HepG2 (cell line): ENCODE results near the gene FCGBP. TPM values are rescaled to one million over a fixed set of nuclear protein-coding genes. Genes with fewer than 3 reads are reported as not detected.
A peak's percentile ranks its signal among the peaks of the same experiment; 100 is the strongest.

ENCODE experiments used
- BHLHE40 ChIP-seq: IDR thresholded peaks from 2 replicates; pipeline ENCODE4 v1.6.1; 2011; ENCODE audit warnings: low read length, improper control_type of control experiment
- JUND ChIP-seq: sonication (generic); formaldehyde crosslinking; IDR thresholded peaks from 2 replicates; pipeline ENCODE4 v1.8.0; 2022; ENCODE audit warnings: mild to moderate bottlenecking, missing genetic modification reagents
- KLF6 ChIP-seq: IDR thresholded peaks from 2 replicates; pipeline ENCODE4 v1.8.0; 2016; ENCODE audit warnings: missing biosample characterization, missing genetic modification reagents
- MXI1 ChIP-seq: IDR thresholded peaks from 3 replicates; pipeline ENCODE4 v1.6.1; 2012; ENCODE audit warnings: low read depth, low read length, inconsistent platforms, borderline replicate concordance
- POLR2AphosphoS5 ChIP-seq: IDR thresholded peaks from 2 replicates; pipeline ENCODE4 v1.6.1; 2012; ENCODE audit warnings: low read depth, low read length
- RARG ChIP-seq: sonication (generic); formaldehyde crosslinking; IDR thresholded peaks from 2 replicates; pipeline ENCODE4 v1.4.0; 2020; ENCODE audit warnings: low read depth, mild to moderate bottlenecking, missing genetic modification reagents
- SALL1 ChIP-seq: sonication (generic); formaldehyde crosslinking; IDR thresholded peaks from 2 replicates; pipeline ENCODE4 v1.8.0; 2022; ENCODE audit warnings: mild to moderate bottlenecking, missing genetic modification reagents
- SOX5 ChIP-seq: IDR thresholded peaks from 2 replicates; pipeline ENCODE4 v1.6.1; 2016; ENCODE audit warnings: borderline replicate concordance
- ZBTB3 ChIP-seq: sonication (generic); formaldehyde crosslinking; IDR thresholded peaks from 2 replicates; pipeline ENCODE4 v1.4.0; 2020; ENCODE audit warnings: low read depth, mild to moderate bottlenecking, moderate library complexity, missing genetic modification reagents, borderline replicate concordance
- ZKSCAN1 ChIP-seq: fragments of 150-350 bp; IDR thresholded peaks from 2 replicates; pipeline ENCODE4 v1.6.1; 2014; ENCODE audit warnings: low read length
- ZKSCAN8 ChIP-seq: IDR thresholded peaks from 2 replicates; pipeline ENCODE4 v1.6.1; 2016; ENCODE audit warnings: borderline replicate concordance, missing genetic modification reagents, missing compliant biosample characterization
- ZMYM3 ChIP-seq: sonication (generic); formaldehyde crosslinking; IDR thresholded peaks from 2 replicates; pipeline ENCODE4 v1.5.1; 2020; ENCODE audit warnings: mild to moderate bottlenecking, missing genetic modification reagents
- ZNF766 ChIP-seq: sonication (generic); formaldehyde crosslinking; IDR thresholded peaks from 2 replicates; pipeline ENCODE4 v1.5.0; 2020; ENCODE audit warnings: missing genetic modification reagents, borderline replicate concordance
- polyA plus RNA-seq, 8 experiments: library from polyadenylated mRNA; depleted of rRNA in 3 of 8; stranded (reverse) in 7 of 8; unstranded in 1 of 8; fragments of >200 nt; fragmentation: Illumina TruSeq in 4 of 8; extraction: Trizol in 4 of 8; gene quantifications; 2 replicates each; pipeline versions ENCODE4 v1.2.1 to v1.2.3, GENCODE V29; 2011 to 2016; ENCODE audit warnings: low read depth in 4 of 8, missing spikeins in 1 of 8, mixed read lengths in 1 of 8; ENCODE audit not compliant: insufficient read depth in 1 of 8
- total RNA-seq, 5 experiments: library from RNA; depleted of rRNA; stranded (reverse); fragments of >200 nt; fragmentation: Illumina TruSeq; extraction: Trizol; gene quantifications; 2 replicates each; pipeline ENCODE4 v1.2.3, GENCODE V29; 2016; ENCODE audit warnings: low read depth in 1 of 5
- TF ChIP-seq, protein P1 (sequence below): sonication (generic); formaldehyde crosslinking; IDR thresholded peaks from 2 replicates; pipeline ENCODE4 v1.5.0; 2020; ENCODE audit warnings: mild to moderate bottlenecking, missing genetic modification reagents
- TF ChIP-seq, protein P2 (sequence below): sonication (generic); formaldehyde crosslinking; IDR thresholded peaks from 2 replicates; pipeline ENCODE4 v1.5.0; 2020; ENCODE audit warnings: missing genetic modification reagents
- TF ChIP-seq, protein P3 (sequence below): sonication (generic); formaldehyde crosslinking; IDR thresholded peaks from 2 replicates; pipeline ENCODE4 v1.5.0; 2020; ENCODE audit warnings: mild to moderate bottlenecking, missing genetic modification reagents
- TF ChIP-seq, protein P4 (sequence below), 2 experiments: sonication (generic) in 1 of 2; formaldehyde crosslinking in 1 of 2; IDR thresholded peaks; 2 replicates each; pipeline versions ENCODE4 v1.4.0 to v1.6.1; 2018 to 2020; ENCODE audit warnings: missing genetic modification reagents in 2 of 2, borderline replicate concordance in 1 of 2, low read depth in 1 of 2, mild to moderate bottlenecking in 1 of 2, missing biosample characterization in 1 of 2
- TF ChIP-seq, protein P5 (sequence below): sonication (generic); formaldehyde crosslinking; IDR thresholded peaks from 2 replicates; pipeline ENCODE4 v1.4.0; 2020; ENCODE audit warnings: missing genetic modification reagents, borderline replicate concordance

FCGBP gene
- total and polyA plus RNA-seq, 2 of the 13 experiments (the other 11 are each of a cell fraction or from before 2014, with no cell fraction given), result 1.3 to 7.0 TPM

DNA sequence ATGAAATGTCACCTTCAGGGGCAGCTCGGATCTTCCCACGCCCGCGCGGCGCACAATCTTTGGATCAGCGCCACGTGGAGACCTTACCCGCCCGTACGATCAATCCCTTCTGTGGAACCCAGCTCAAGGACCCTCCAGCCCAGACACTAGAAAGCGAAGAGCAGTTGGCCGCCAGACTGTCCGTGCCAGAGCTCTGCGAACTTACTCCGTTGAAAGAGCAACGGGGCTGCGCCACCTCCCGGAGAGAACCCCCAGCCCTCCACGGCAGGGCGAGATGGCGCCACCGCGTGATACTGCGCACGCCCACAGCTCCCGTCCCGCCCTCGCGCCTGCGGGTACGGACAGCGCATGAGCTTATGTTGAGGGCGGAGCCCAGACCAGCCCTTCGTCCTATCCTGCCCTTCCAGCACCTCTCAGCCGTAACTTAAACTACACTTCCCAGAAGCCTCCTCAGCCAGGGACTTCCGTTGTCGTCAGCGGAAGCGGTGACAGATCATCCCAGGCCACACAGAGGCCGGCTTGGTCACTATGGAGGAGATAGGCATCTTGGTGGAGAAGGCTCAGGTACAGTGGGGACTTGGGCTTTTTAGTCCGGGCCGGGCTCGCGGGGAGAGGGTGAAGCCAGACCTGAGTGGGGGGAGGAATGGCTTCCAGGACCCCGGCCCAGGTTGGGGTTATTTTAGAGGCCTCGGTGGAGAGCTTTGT is 36.4 kb upstream of the FCGBP start, which contains the start of gene PSMC4 (continued):
- TF ChIP-seq, protein P1, sequence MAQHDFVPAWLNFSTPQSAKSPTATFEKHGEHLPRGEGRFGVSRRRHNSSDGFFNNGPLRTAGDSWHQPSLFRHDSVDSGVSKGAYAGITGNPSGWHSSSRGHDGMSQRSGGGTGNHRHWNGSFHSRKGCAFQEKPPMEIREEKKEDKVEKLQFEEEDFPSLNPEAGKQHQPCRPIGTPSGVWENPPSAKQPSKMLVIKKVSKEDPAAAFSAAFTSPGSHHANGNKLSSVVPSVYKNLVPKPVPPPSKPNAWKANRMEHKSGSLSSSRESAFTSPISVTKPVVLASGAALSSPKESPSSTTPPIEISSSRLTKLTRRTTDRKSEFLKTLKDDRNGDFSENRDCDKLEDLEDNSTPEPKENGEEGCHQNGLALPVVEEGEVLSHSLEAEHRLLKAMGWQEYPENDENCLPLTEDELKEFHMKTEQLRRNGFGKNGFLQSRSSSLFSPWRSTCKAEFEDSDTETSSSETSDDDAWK (CRISPR knock-in tag), result no peak
- peak; percentile 46; the same call in 1 of the 2 replicates for TF ChIP-seq BHLHE40
- TF ChIP-seq MXI1, result peak; percentile 93; the same call in 2 of the 3 replicates
- TF ChIP-seq RARG, result no peak
- TF ChIP-seq, protein P2, sequence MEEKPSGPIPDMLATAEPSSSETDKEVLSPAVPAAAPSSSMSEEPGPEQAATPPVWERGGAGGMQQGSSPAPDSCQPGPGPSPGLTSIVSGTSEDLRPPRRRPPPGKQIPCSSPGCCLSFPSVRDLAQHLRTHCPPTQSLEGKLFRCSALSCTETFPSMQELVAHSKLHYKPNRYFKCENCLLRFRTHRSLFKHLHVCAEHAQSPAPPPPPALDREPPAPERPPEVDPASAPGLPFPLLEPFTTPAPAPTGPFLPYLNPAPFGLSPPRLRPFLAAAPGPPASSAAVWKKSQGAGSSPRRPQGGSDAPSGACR, result no peak; the same call in 1 of the 2 replicates
- TF ChIP-seq, protein P3, sequence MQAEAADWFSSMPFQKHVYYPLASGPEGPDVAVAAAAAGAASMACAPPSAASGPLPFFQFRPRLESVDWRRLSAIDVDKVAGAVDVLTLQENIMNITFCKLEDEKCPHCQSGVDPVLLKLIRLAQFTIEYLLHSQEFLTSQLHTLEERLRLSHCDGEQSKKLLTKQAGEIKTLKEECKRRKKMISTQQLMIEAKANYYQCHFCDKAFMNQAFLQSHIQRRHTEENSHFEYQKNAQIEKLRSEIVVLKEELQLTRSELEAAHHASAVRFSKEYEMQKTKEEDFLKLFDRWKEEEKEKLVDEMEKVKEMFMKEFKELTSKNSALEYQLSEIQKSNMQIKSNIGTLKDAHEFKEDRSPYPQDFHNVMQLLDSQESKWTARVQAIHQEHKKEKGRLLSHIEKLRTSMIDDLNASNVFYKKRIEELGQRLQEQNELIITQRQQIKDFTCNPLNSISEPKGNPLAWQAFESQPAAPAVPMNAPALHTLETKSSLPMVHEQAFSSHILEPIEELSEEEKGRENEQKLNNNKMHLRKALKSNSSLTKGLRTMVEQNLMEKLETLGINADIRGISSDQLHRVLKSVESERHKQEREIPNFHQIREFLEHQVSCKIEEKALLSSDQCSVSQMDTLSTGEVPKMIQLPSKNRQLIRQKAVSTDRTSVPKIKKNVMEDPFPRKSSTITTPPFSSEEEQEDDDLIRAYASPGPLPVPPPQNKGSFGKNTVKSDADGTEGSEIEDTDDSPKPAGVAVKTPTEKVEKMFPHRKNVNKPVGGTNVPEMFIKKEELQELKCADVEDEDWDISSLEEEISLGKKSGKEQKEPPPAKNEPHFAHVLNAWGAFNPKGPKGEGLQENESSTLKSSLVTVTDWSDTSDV (CRISPR knock-in tag), result no peak
- peak; percentile 83 for TF ChIP-seq POLR2AphosphoS5
- TF ChIP-seq ZBTB3 (CRISPR knock-in tag), result no peak
- TF ChIP-seq SOX5 (CRISPR knock-in tag), result peak; percentile 73; the same call in 1 of the 2 replicates
- 0 out of 2 replicates have a peak, but pooled peaks have one; percentile 30 for TF ChIP-seq ZKSCAN1
- no peak for TF ChIP-seq JUND (CRISPR knock-in tag)
- peak; percentile 66; the same call in 1 of the 2 replicates for TF ChIP-seq ZMYM3 (CRISPR knock-in tag)
- peak; percentile 82; the same call in 1 of the 2 replicates for TF ChIP-seq KLF6 (CRISPR knock-in tag)
- TF ChIP-seq, protein P4, sequence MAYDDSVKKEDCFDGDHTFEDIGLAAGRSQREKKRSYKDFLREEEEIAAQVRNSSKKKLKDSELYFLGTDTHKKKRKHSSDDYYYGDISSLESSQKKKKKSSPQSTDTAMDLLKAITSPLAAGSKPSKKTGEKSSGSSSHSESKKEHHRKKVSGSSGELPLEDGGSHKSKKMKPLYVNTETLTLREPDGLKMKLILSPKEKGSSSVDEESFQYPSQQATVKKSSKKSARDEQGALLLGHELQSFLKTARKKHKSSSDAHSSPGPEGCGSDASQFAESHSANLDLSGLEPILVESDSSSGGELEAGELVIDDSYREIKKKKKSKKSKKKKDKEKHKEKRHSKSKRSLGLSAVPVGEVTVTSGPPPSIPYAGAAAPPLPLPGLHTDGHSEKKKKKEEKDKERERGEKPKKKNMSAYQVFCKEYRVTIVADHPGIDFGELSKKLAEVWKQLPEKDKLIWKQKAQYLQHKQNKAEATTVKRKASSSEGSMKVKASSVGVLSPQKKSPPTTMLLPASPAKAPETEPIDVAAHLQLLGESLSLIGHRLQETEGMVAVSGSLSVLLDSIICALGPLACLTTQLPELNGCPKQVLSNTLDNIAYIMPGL (CRISPR knock-in tag; IDR thresholded peaks at IDR 0.05; ENCODE audit: borderline replicate concordance in 1 of 2, low read depth in 1 of 2), result peak; percentile 95 to 97
- TF ChIP-seq, protein P5, sequence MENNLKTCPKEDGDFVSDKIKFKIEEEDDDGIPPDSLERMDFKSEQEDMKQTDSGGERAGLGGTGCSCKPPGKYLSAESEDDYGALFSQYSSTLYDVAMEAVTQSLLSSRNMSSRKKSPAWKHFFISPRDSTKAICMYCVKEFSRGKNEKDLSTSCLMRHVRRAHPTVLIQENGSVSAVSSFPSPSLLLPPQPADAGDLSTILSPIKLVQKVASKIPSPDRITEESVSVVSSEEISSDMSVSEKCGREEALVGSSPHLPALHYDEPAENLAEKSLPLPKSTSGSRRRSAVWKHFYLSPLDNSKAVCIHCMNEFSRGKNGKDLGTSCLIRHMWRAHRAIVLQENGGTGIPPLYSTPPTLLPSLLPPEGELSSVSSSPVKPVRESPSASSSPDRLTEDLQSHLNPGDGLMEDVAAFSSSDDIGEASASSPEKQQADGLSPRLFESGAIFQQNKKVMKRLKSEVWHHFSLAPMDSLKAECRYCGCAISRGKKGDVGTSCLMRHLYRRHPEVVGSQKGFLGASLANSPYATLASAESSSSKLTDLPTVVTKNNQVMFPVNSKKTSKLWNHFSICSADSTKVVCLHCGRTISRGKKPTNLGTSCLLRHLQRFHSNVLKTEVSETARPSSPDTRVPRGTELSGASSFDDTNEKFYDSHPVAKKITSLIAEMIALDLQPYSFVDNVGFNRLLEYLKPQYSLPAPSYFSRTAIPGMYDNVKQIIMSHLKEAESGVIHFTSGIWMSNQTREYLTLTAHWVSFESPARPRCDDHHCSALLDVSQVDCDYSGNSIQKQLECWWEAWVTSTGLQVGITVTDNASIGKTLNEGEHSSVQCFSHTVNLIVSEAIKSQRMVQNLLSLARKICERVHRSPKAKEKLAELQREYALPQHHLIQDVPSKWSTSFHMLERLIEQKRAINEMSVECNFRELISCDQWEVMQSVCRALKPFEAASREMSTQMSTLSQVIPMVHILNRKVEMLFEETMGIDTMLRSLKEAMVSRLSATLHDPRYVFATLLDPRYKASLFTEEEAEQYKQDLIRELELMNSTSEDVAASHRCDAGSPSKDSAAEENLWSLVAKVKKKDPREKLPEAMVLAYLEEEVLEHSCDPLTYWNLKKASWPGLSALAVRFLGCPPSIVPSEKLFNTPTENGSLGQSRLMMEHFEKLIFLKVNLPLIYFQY, result 0 out of 2 replicates have a peak, but pooled peaks have one; percentile 65
- peak; percentile 93 for TF ChIP-seq SALL1 (CRISPR knock-in tag)
- TF ChIP-seq ZNF766 (CRISPR knock-in tag), result peak; percentile 62; the same call in 1 of the 2 replicates
- peak; percentile 86; the same call in 1 of the 2 replicates for TF ChIP-seq ZKSCAN8 (CRISPR knock-in tag)
